Bone marrow (tissue), 2 donors: ENCODE results near the gene MMP23B.
"Not testable (repeated sequence)": the region's sequence is repeated elsewhere in the genome, so short reads cannot be mapped to it uniquely, and the experiment has no call there.

ENCODE experiments used
- DNase-seq, 2 donors: peaks; one replicate each; lab custom pipeline; 2025; lab: John Stamatoyannopoulos, UW

Gene MMP23B

GRCh38 chr1:1631782-1632420, at the start of gene MMP23B:
Gene MMP23B, plus strand, starts transcription at chr1:1632173. Its CDS starts 46 bp downstream, at chr1:1632219.
- DNase-seq, result no peak

- DNase-seq, result no peak
These were observed 49.2 kb upstream of the MMP23B start for GRCh38 chr1:1582585-1583346.

GRCh38 chr1:1583347-1584010, 48.5 kb upstream of the MMP23B start:
- DNase-seq, result no peak

GRCh38 chr1:1591452-1591851, 40.5 kb upstream of the MMP23B start:
- no peak for DNase-seq

- no peak for DNase-seq
These were observed 38.0 kb upstream of the MMP23B start for GRCh38 chr1:1593834-1594601.

GRCh38 chr1:1594602-1595260, 37.2 kb upstream of the MMP23B start:
- DNase-seq, result no peak

GRCh38 chr1:1595341-1595740, 36.6 kb upstream of the MMP23B start:
- DNase-seq, result not testable (repeated sequence)

- DNase-seq, result no peak
These were observed 35.3 kb upstream of the MMP23B start for GRCh38 chr1:1596493-1597274.

- peak in 1 of 2 donors; percentile 32 for DNase-seq
These were observed 34.6 kb upstream of the MMP23B start for GRCh38 chr1:1597275-1597930.

- DNase-seq, result no peak
These were observed 33.8 kb upstream of the MMP23B start for GRCh38 chr1:1598051-1598719.

GRCh38 chr1:1598720-1599029, 33.3 kb upstream of the MMP23B start:
- no peak for DNase-seq

GRCh38 chr1:1599030-1599934, 32.7 kb upstream of the MMP23B start:
- no peak for DNase-seq

- DNase-seq, result no peak
These were observed 31.8 kb upstream of the MMP23B start, which contains the start of gene FNDC10 for GRCh38 chr1:1599935-1600860. Gene FNDC10, minus strand, starts transcription at chr1:1600135. Its CDS starts 120 bp downstream, at chr1:1600015.

GRCh38 chr1:1600861-1601563, 31.0 kb upstream of the MMP23B start:
- no peak for DNase-seq

- no peak for DNase-seq
These were observed 30.2 kb upstream of the MMP23B start for GRCh38 chr1:1601564-1602303.

GRCh38 chr1:1602304-1602967, 29.5 kb upstream of the MMP23B start:
- no peak for DNase-seq
